A549 treated with RU486 at 1 μM for 4 hours (cell line): ENCODE measurements around the gene ARSH. TPM values are rescaled to one million over a fixed set of nuclear protein-coding genes. Genes with fewer than 3 reads are reported as not detected.

Experiments
- total RNA-seq: library from RNA; stranded (reverse); fragments of 200-300 nt; extraction: Qiagen RNA extraction; gene quantifications from 5 replicates; pipeline ENCODE4 v1.2.3, GENCODE V29; 2022; ENCODE audit warnings: low read depth

The ARSH gene, protein sequence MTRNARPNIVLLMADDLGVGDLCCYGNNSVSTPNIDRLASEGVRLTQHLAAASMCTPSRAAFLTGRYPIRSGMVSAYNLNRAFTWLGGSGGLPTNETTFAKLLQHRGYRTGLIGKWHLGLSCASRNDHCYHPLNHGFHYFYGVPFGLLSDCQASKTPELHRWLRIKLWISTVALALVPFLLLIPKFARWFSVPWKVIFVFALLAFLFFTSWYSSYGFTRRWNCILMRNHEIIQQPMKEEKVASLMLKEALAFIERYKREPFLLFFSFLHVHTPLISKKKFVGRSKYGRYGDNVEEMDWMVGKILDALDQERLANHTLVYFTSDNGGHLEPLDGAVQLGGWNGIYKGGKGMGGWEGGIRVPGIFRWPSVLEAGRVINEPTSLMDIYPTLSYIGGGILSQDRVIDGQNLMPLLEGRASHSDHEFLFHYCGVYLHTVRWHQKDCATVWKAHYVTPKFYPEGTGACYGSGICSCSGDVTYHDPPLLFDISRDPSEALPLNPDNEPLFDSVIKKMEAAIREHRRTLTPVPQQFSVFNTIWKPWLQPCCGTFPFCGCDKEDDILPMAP
- not detected in 5 replicates for total RNA-seq

DNA sequence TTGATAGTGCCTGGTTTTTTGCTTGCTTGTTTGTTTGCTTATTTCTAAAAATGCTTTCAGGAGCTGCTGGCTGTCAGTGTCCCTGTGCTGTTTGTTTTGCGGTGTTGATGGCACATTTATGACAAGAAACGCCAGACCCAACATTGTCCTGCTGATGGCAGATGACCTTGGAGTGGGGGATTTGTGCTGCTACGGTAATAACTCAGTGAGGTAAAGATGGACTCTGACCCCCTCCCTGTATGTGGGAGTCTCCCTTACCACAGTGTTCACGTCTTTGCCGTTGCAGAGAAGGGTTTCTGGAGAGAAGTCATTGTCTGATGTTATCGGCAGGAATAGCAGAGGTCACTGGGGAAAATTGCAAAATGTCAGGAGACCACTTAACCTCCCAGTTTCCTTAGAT lies at the start of gene ARSH:
Gene ARSH, plus strand, starts transcription at position 52 of the 400 bp plus-strand sequence. Its CDS starts 67 bp downstream, at position 119.

Other genes with a start within 250 kb of the ARSH start
- gene GYG2, start 177.6 kb upstream of the ARSH start, total RNA-seq: 3.6 to 5.6 TPM (median 4.3 TPM) in 5 replicates
- gene ARSD, start 77.2 kb upstream of the ARSH start, total RNA-seq: 11.9 to 13.1 TPM (median 12.1 TPM) in 5 replicates
- not detected in 5 replicates for gene ARSF, start 34.9 kb downstream of the ARSH start, total RNA-seq